Endothelial cell of umbilical vein (primary cell): ENCODE data around the gene NENF. TPM values are rescaled to one million over a fixed set of nuclear protein-coding genes. Genes with fewer than 3 reads are reported as not detected.

Source experiments
- BruUV-seq: library from RNA; stranded (reverse); fragments of 400-500 nt; replicated peaks from 2 replicates; lab custom pipeline; 2021; lab: Mats Ljungman, UMichigan
- CTCF ChIA-PET: fragments of 300-600, 350-600 bp; sonication (Branson Sonifier 250); formaldehyde crosslinking; loops from one replicate; lab custom pipeline; 2021; ENCODE audit warnings: antibody characterized with exemption, inconsistent platforms; lab: Charles Lee
- POLR2A ChIA-PET: fragments of 300-600, 350-600 bp; sonication (Branson Sonifier 250); formaldehyde crosslinking; loops from one replicate; lab custom pipeline; 2021; ENCODE audit warnings: antibody characterized with exemption, inconsistent platforms; lab: Charles Lee
- DNase-seq: peaks from one replicate; pipeline ENCODE4 v3.0.0-alpha.2; 2011; ENCODE audit warnings: low read depth, low spot score
- FAIRE-seq: peaks from 2 replicates; lab custom pipeline; 2011; peaks lifted over from hg19 to GRCh38; lab: Jason Lieb, UNC
- H2AFZ ChIP-seq: 2 replicates; pipeline ENCODE4 v1.6.0; 2012; ENCODE audit warnings: low read depth, low read length, control low read depth, inconsistent platforms
- H3K27ac ChIP-seq: 2 replicates; pipeline ENCODE4 v1.5.1; 2011; ENCODE audit warnings: low read depth, mild to moderate bottlenecking, control low read depth, low read length, moderate library complexity; ENCODE audit not compliant: insufficient read depth
- H3K27me3 ChIP-seq, 2 experiments: 2 replicates each; pipeline versions ENCODE4 v1.6.0 to v1.6.1; 2011; ENCODE audit warnings: low read length in 2 of 2, mixed read lengths in 1 of 2; ENCODE audit not compliant: control insufficient read depth in 2 of 2, insufficient read depth in 2 of 2
- H3K36me3 ChIP-seq, 2 experiments: 2 replicates in 1 of 2; 3 replicates in 1 of 2; pipeline ENCODE4 v1.5.1; 2011; ENCODE audit warnings: low read length in 2 of 2, mild to moderate bottlenecking in 1 of 2, moderate library complexity in 1 of 2; ENCODE audit not compliant: control insufficient read depth in 2 of 2, insufficient read depth in 2 of 2; ENCODE audit errors: extremely low read depth in 1 of 2
- H3K4me1 ChIP-seq: 3 replicates; pipeline ENCODE4 v1.5.1; 2011; ENCODE audit warnings: mild to moderate bottlenecking, low read length; ENCODE audit not compliant: control insufficient read depth, insufficient read depth; ENCODE audit errors: extremely low read depth
- H3K4me2 ChIP-seq: 2 replicates; pipeline ENCODE4 v1.6.1; 2011; ENCODE audit warnings: low read length, control low read depth, mixed read lengths; ENCODE audit not compliant: insufficient read depth
- H3K4me3 ChIP-seq, 3 experiments: fragments of 200-600 bp in 1 of 3; sonication (generic), shearing (Covaris generic) in 1 of 3; replicated peaks in 1 of 3; 2 replicates each; pipeline ENCODE4 v1.5.1; 2011 to 2016; ENCODE audit warnings: control low read depth in 3 of 3, low read length in 3 of 3, mild to moderate bottlenecking in 2 of 3, inconsistent platforms in 1 of 3, low read depth in 1 of 3, moderate library complexity in 1 of 3; ENCODE audit not compliant: insufficient read depth in 1 of 3
- H3K79me2 ChIP-seq: 2 replicates; pipeline ENCODE4 v1.6.0; 2012; ENCODE audit warnings: low read length, inconsistent platforms; ENCODE audit not compliant: control insufficient read depth, insufficient read depth
- H3K9ac ChIP-seq: replicated peaks from 2 replicates; pipeline ENCODE3; 2011; ENCODE audit warnings: low read length, control low read depth; ENCODE audit not compliant: insufficient read depth; ENCODE audit errors: extremely low read depth
- H3K9me1 ChIP-seq: replicated peaks from 3 replicates; pipeline ENCODE4 v1.6.0; 2011; ENCODE audit warnings: mild to moderate bottlenecking, low read length; ENCODE audit not compliant: control insufficient read depth, insufficient read depth; ENCODE audit errors: extremely low read depth
- H3K9me3 ChIP-seq: replicated peaks from 2 replicates; pipeline ENCODE4 v1.5.1; 2012; ENCODE audit warnings: low read length, inconsistent platforms; ENCODE audit not compliant: control insufficient read depth, insufficient read depth
- H4K20me1 ChIP-seq: replicated peaks from 2 replicates; pipeline ENCODE3; 2011; ENCODE audit warnings: mild to moderate bottlenecking, low read length; ENCODE audit not compliant: control insufficient read depth, insufficient read depth; ENCODE audit errors: extremely low read depth
- CTCF ChIP-seq, 2 donors: IDR thresholded peaks; 1 replicate in 1 of 2; 2 replicates in 1 of 2; pipeline ENCODE4 v1.5.1; 2011; ENCODE audit warnings: low read length in 2 of 2, mild to moderate bottlenecking in 2 of 2, moderate library complexity in 2 of 2, control low read depth in 1 of 2, inconsistent platforms in 1 of 2, low read depth in 1 of 2; ENCODE audit not compliant: insufficient read depth in 1 of 2; ENCODE audit errors: extremely low read depth in 1 of 2
- FOS ChIP-seq: IDR thresholded peaks from 2 replicates; pipeline ENCODE4 v1.6.1; 2011; ENCODE audit warnings: mild to moderate bottlenecking, low read length, moderate library complexity, borderline replicate concordance; ENCODE audit not compliant: insufficient read depth
- MAX ChIP-seq: IDR thresholded peaks from 2 replicates; pipeline ENCODE4 v1.6.1; 2011; ENCODE audit not compliant: insufficient read depth, insufficient read length
- MYC ChIP-seq: IDR thresholded peaks from one replicate; pipeline ENCODE4 v1.6.1; 2011; ENCODE audit warnings: mild to moderate bottlenecking, low read depth, low read length
- POLR2A ChIP-seq: IDR thresholded peaks from 2 replicates; pipeline ENCODE4 v1.6.1; 2012; ENCODE audit warnings: low read depth, mild to moderate bottlenecking, control low read depth, low read length
- dilution Hi-C: fragments of 300-500 bp; cut with MboI; formaldehyde crosslinking; loops from one replicate; pipeline ENCODE4 v1.15.0; 2019; ENCODE audit warnings: low sequenced_read_pairs; ENCODE audit not compliant: extremely low pct_ligation_motif_present
- intact Hi-C: fragments of 100-400 bp; cut with micrococcal nuclease; formaldehyde crosslinking; loops from one replicate; pipeline ENCODE4 v1.10.0; 2022
- polyA plus RNA-seq, 4 experiments: library from polyadenylated mRNA; depleted of rRNA in 3 of 4; stranded (reverse) in 3 of 4; unstranded in 1 of 4; fragments of >200 nt; gene quantifications; 2 replicates each; pipeline versions ENCODE4 v1.2.1 to v1.2.3, GENCODE V29; 2011 to 2012; ENCODE audit warnings: missing spikeins in 1 of 4
- total RNA-seq: library from RNA; stranded (reverse); gene quantifications from 2 replicates; pipeline ENCODE4 v1.2.3, GENCODE V29; 2021

Gene NENF
- total and polyA plus RNA-seq, 2 donors (not counting 3 experiments of a cell fraction or from before 2014, with no cell fraction given), result 19.8 to 23.0 TPM

GRCh38 chr1:212489284-212489859 is 56.7 kb downstream of the NENF start:
- Histone ChIP-seq H3K27ac (no peak overlapping the region), H4K20me1 (no peaks in the 10 kb centered on the region), H3K9me1 (no peaks in the 10 kb centered on the region), H3K9ac (no peak overlapping the region), H3K79me2 (no peaks in the 10 kb centered on the region), H3K4me2 (no peak overlapping the region), H3K27me3 (peaks cover 0 to 5% of the 10 kb centered on the region in 2 experiments), H3K9me3 (no peaks in the 10 kb centered on the region), H3K4me1 (no peaks in the 10 kb centered on the region), H3K4me3 (no peak overlapping the region), H2AFZ (no peak overlapping the region), H3K36me3 (no peaks in the 10 kb centered on the region)
- DNase-seq (no peak), FAIRE-seq (no peak)
- CTCF ChIA-PET, result interaction anchor here (0.9 to 3.0 kb wide), 4 partner anchors 8 to 176 kb away, joined by 3 to 20 read pairs (median 6); no protein-coding TSS in a partner anchor
- TF ChIP-seq FOS (no peak), POLR2A (no peak), MYC (no peak)
- POLR2A ChIA-PET, result no interaction called here
- dilution Hi-C loops (no loop called here), intact Hi-C loops (no loop called here)
- no TSS peak for BruUV-seq

GRCh38 chr1:212490276-212490675 is 57.6 kb downstream of the NENF start:
- H3K4me1 ChIP-seq, result no peaks in the 10 kb centered on the region
- no peak overlapping the region for H3K9ac ChIP-seq
- H3K4me2 ChIP-seq, result no peak overlapping the region
- intact Hi-C loops (no loop called here), dilution Hi-C loops (no loop called here)
- H3K9me3 ChIP-seq, result no peaks in the 10 kb centered on the region
- POLR2A ChIA-PET, result no interaction called here
- DNase-seq, result no peak
- H3K79me2 ChIP-seq, result no peaks in the 10 kb centered on the region
- CTCF ChIA-PET, result interaction anchor here (0.7 to 3.0 kb wide), 2 partner anchors 13 to 16 kb away, joined by 3 to 20 read pairs; no protein-coding TSS in a partner anchor
- H2AFZ ChIP-seq, result no peak overlapping the region
- BruUV-seq, result no TSS peak
- TF ChIP-seq CTCF (IDR thresholded peaks at IDR 0.05; ENCODE audit: extremely low read depth in 1 of 2, insufficient read depth in 1 of 2, low read depth in 1 of 2, low read length in 2 of 2) (no peak), MYC (no peak), MAX (no peak)
- no peaks in the 10 kb centered on the region for H3K9me1 ChIP-seq
- no peaks in the 10 kb centered on the region for H3K36me3 ChIP-seq
- no peaks in the 10 kb centered on the region for H4K20me1 ChIP-seq
- H3K27me3 ChIP-seq, result peaks cover 0 to 6% of the 10 kb centered on the region in 2 experiments
- no peak for FAIRE-seq
- no peak overlapping the region for H3K4me3 ChIP-seq
- no peak overlapping the region for H3K27ac ChIP-seq
